ENCODE results near the gene CORIN. TPM values are rescaled to one million over a fixed set of nuclear protein-coding genes. Genes with fewer than 3 reads are reported as not detected.

CORIN gene
- polyA plus RNA-seq, 1 donor from 2014 or later, result 0.25 TPM

DNA sequence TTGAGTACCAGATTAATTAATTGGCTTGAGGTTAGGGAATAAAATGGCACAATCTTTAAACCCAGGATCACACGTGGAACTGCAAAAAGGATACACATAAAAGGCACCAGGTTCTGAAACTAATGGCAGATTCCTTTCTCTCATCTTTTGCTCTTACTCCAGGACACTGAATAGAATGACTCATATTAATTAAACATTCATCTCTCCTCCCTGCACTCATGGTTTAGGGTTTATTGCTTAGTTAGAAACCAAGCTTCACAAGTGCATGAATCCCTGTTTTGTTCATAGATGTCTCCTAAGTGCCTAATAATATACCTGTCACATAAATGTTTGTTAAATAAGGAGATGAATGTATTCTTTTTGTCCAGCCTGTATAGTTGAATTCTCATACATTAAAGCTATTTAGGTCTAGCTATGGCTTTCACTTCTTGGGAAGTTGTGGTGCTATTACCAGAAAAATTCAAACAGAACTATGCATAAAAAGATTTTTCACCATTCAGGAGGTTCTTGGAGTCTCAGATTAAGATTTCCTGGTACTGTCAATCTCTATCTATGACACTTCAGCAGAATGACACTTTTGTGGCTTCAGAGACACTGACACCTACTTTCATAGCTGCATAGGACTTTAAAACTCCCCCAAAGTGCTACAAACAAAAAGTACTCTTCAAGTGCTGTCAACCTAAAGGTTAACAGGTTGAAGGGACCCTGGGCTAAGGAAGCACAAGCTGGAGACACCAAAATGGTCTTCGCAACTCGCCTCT is 7.4 kb downstream of the CORIN start:
- Histone ChIP-seq H3K27ac (ENCODE audit: low read length) (no peak overlapping the region), H3K9me3 (ENCODE audit: low read length) (no peaks in the 10 kb centered on the region), H3F3A (ENCODE audit: insufficient read depth, low read length, poor library complexity, severe bottlenecking) (no peaks in the 10 kb centered on the region), H3K36me3 (ENCODE audit: insufficient read depth, low read length) (no peaks in the 10 kb centered on the region), H3K4me2 (ENCODE audit: low read length) (no peak overlapping the region), H3K9me2 (ENCODE audit: insufficient read depth, low read length) (no peaks in the 10 kb centered on the region), H3K27me3 (ENCODE audit: insufficient read depth, low read depth, low read length) (peaks cover 7% of the 10 kb centered on the region), H4K20me1 (ENCODE audit: insufficient read depth) (no peaks in the 10 kb centered on the region), H2AFZ (ENCODE audit: low read depth, low read length) (no peak overlapping the region), H3K4me3 (ENCODE audit: low read length) (no peak overlapping the region), H3K9ac (ENCODE audit: low read length) (no peak overlapping the region), H3K79me2 (replicated peaks; ENCODE audit: insufficient read depth, low read length) (no peaks in the 10 kb centered on the region)
- TF ChIP-seq RAD21 (conservative IDR thresholded peaks at IDR 0.05), result no peak
- TF ChIP-seq EP300 (conservative IDR thresholded peaks at IDR 0.05; ENCODE audit: poor library complexity, severe bottlenecking), result no peak
- TF ChIP-seq EZH2 (IDR thresholded peaks at IDR 0.05; ENCODE audit: borderline replicate concordance, insufficient read depth, low read length, poor library complexity, severe bottlenecking), result no peak
- TF ChIP-seq TAF1 (IDR thresholded peaks at IDR 0.05; ENCODE audit: low read depth), result no peak
- TF ChIP-seq MXI1 (conservative IDR thresholded peaks at IDR 0.05; ENCODE audit: poor library complexity, severe bottlenecking), result no peak
- TF ChIP-seq POLR2AphosphoS5 (IDR thresholded peaks at IDR 0.05), result no peak

DNA sequence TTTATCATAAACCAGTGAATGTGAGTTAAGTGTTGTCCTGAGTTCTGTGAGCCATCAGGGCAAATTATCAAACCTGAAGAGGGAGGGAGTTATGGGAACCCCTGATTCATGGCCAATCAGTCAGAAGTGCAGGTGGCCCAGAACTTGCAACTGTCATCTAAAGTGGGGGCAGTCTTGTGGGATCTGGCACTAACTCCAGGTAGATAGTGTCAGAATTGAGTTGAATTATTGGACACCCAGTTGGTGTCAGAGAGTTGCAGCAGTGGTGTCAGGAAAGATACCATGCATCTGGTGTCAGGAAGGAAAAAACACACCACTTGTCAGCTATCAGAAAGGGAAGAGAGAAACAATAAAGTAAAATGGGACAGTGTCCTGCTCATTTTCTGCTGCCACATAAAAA is 8.4 kb downstream of the CORIN start:
- no peaks in the 10 kb centered on the region for H3F3A ChIP-seq (ENCODE audit: insufficient read depth, low read length, poor library complexity, severe bottlenecking)
- no peaks in the 10 kb centered on the region for H3K79me2 ChIP-seq (replicated peaks; ENCODE audit: insufficient read depth, low read length)
- H3K4me2 ChIP-seq (ENCODE audit: low read length), result no peak overlapping the region
- no peak overlapping the region for H3K4me3 ChIP-seq (ENCODE audit: low read length)
- H2AFZ ChIP-seq (ENCODE audit: low read depth, low read length), result no peak overlapping the region
- H3K9ac ChIP-seq (ENCODE audit: low read length), result no peak overlapping the region
- no peaks in the 10 kb centered on the region for H3K9me3 ChIP-seq (ENCODE audit: low read length)
- H4K20me1 ChIP-seq (ENCODE audit: insufficient read depth), result no peaks in the 10 kb centered on the region
- no peaks in the 10 kb centered on the region for H3K36me3 ChIP-seq (ENCODE audit: insufficient read depth, low read length)
- no peak overlapping the region for H3K27ac ChIP-seq (ENCODE audit: low read length)
- no peaks in the 10 kb centered on the region for H3K9me2 ChIP-seq (ENCODE audit: insufficient read depth, low read length)
- TF ChIP-seq TAF1 (IDR thresholded peaks at IDR 0.05; ENCODE audit: low read depth) (no peak), CTCF (IDR thresholded peaks at IDR 0.05; ENCODE audit: poor library complexity, severe bottlenecking) (no peak), EZH2 (IDR thresholded peaks at IDR 0.05; ENCODE audit: borderline replicate concordance, insufficient read depth, low read length, poor library complexity, severe bottlenecking) (no peak), SMC3 (conservative IDR thresholded peaks at IDR 0.05; ENCODE audit: poor library complexity) (no peak), RAD21 (conservative IDR thresholded peaks at IDR 0.05) (no peak), REST (IDR thresholded peaks at IDR 0.05; ENCODE audit: borderline replicate concordance) (no peak), MXI1 (conservative IDR thresholded peaks at IDR 0.05; ENCODE audit: poor library complexity, severe bottlenecking) (no peak)
- H3K27me3 ChIP-seq (ENCODE audit: insufficient read depth, low read depth, low read length), result no peaks in the 10 kb centered on the region
